GM23248 (cell line): ENCODE results near the gene EIF2S1. TPM values are rescaled to one million over a fixed set of nuclear protein-coding genes. Genes with fewer than 3 reads are reported as not detected.
A peak's percentile ranks its signal among the peaks of the same experiment; 100 is the strongest.
"Not testable (repeated sequence)": the region's sequence is repeated elsewhere in the genome, so short reads cannot be mapped to it uniquely, and the experiment has no call there.

Experiments
- DNase-seq: peaks from one replicate; pipeline ENCODE4 v3.0.0-alpha.2; 2015
- H2AFZ ChIP-seq: fragments of 200-600 bp; sonication (generic); 2 replicates; pipeline ENCODE4 v1.6.1; 2016; ENCODE audit warnings: antibody characterized with exemption
- H3F3A ChIP-seq: fragments of 200-600 bp; sonication (generic); 2 replicates; pipeline ENCODE4 v1.6.1; 2016; ENCODE audit warnings: mild to moderate bottlenecking, antibody characterized with exemption, mixed run types; ENCODE audit not compliant: insufficient read depth
- H3K27ac ChIP-seq: fragments of 200-600 bp; sonication (generic); 2 replicates; pipeline ENCODE4 v1.5.1; 2016; ENCODE audit warnings: mild to moderate bottlenecking
- H3K27me3 ChIP-seq: fragments of 200-600 bp; sonication (generic); replicated peaks from 2 replicates; pipeline ENCODE4 v1.6.1; 2016; ENCODE audit warnings: mild to moderate bottlenecking; ENCODE audit not compliant: insufficient read depth
- H3K36me3 ChIP-seq: fragments of 200-600 bp; sonication (generic); 2 replicates; pipeline ENCODE4 v1.6.1; 2016; ENCODE audit warnings: low read depth, mild to moderate bottlenecking
- H3K4me1 ChIP-seq: fragments of 200-600 bp; sonication (generic); 2 replicates; pipeline ENCODE4 v1.6.1; 2016; ENCODE audit warnings: mild to moderate bottlenecking; ENCODE audit not compliant: insufficient read depth
- H3K4me2 ChIP-seq: fragments of 200-600 bp; sonication (generic); one replicate; pipeline ENCODE4 v1.6.1; 2016; ENCODE audit warnings: mild to moderate bottlenecking; ENCODE audit not compliant: unreplicated experiment
- H3K4me3 ChIP-seq: fragments of 200-600 bp; sonication (generic); 2 replicates; pipeline ENCODE4 v1.5.1; 2016; ENCODE audit warnings: mild to moderate bottlenecking
- H3K79me2 ChIP-seq: fragments of 200-600 bp; sonication (generic); 2 replicates; pipeline ENCODE4 v1.6.1; 2016; ENCODE audit warnings: mild to moderate bottlenecking; ENCODE audit not compliant: insufficient read depth
- H3K9ac ChIP-seq: fragments of 200-600 bp; sonication (generic); 2 replicates; pipeline ENCODE4 v1.6.1; 2016; ENCODE audit warnings: mild to moderate bottlenecking
- H3K9me2 ChIP-seq: fragments of 200-600 bp; sonication (generic); 2 replicates; pipeline ENCODE4 v1.6.1; 2016; ENCODE audit warnings: mixed run types, mild to moderate bottlenecking, moderate library complexity; ENCODE audit not compliant: insufficient read depth
- H3K9me3 ChIP-seq: fragments of 200-600 bp; sonication (generic); one replicate; pipeline ENCODE4 v1.6.1; 2017; ENCODE audit warnings: low read depth
- H4K20me1 ChIP-seq: fragments of 200-600 bp; sonication (generic); 2 replicates; pipeline ENCODE4 v1.6.0; 2016; ENCODE audit not compliant: insufficient read depth
- EZH2 ChIP-seq: fragments of 200-600 bp; sonication (generic); IDR thresholded peaks from 2 replicates; pipeline ENCODE4 v1.6.1; 2018; ENCODE audit warnings: antibody characterized with exemption, mild to moderate bottlenecking; ENCODE audit not compliant: insufficient read depth, poor library complexity, severe bottlenecking
- EZH2phosphoT487 ChIP-seq: fragments of 200-600 bp; sonication (generic); IDR thresholded peaks from 2 replicates; pipeline ENCODE4 v1.6.1; 2018; ENCODE audit warnings: antibody characterized with exemption, moderate library complexity, mild to moderate bottlenecking, low read depth; ENCODE audit not compliant: insufficient read depth
- WGBS, 2 experiments: methylation state at CpG; one replicate each; pipeline ENCODE4 v1.1.6; 2015 to 2017; ENCODE audit warnings: low lambda C conversion rate in 2 of 2, low coverage in 1 of 2; ENCODE audit errors: missing lambda C conversion rate in 2 of 2; 5-methylcytosine and 5-hydroxymethylcytosine counted together
- in situ Hi-C: fragments of 300-500 bp; cut with MboI; formaldehyde crosslinking; loops from 2 replicates; pipeline ENCODE4 v1.15.0; 2020
- polyA plus RNA-seq: library from polyadenylated mRNA; unstranded; fragments of >200 nt; fragmentation: Nextera tagmentation; extraction: Ambion mirVana; gene quantifications from 2 replicates; pipeline ENCODE4 v1.2.1, GENCODE V29; 2016
- total RNA-seq: library from RNA; depleted of rRNA; stranded (reverse); fragments of >200 nt; shearing (Covaris generic); gene quantifications from 2 replicates; pipeline ENCODE4 v1.2.3, GENCODE V29; 2014

The EIF2S1 gene
- total and polyA plus RNA-seq, 2 experiments from 2014 or later: 218 to 232 TPM

GRCh38 chr14:67319142-67319541 is 41.0 kb upstream of the EIF2S1 start:
- Histone ChIP-seq H3K9ac (no peak overlapping the region), H3K36me3 (peaks cover 48% of the 10 kb centered on the region), H3K4me2 (no peak overlapping the region), H2AFZ (no peak overlapping the region), H3K9me3 (no peaks in the 10 kb centered on the region), H3F3A (peaks cover 22% of the 10 kb centered on the region; the same call in 1 of the 2 replicates), H3K4me3 (no peak overlapping the region), H3K27me3 (no peaks in the 10 kb centered on the region), H4K20me1 (no peaks in the 10 kb centered on the region), H3K27ac (no peak overlapping the region), H3K4me1 (no peaks in the 10 kb centered on the region), H3K79me2 (0 out of 2 replicates have a peak, but pooled peaks cover 4% of the 10 kb centered on the region), H3K9me2 (no peaks in the 10 kb centered on the region)
- in situ Hi-C loops: no loop called here
- no peak for TF ChIP-seq EZH2
- TF ChIP-seq EZH2phosphoT487: no peak
- no peak for DNase-seq

GRCh38 chr14:67329666-67330065 is 30.5 kb upstream of the EIF2S1 start:
- H3K9ac ChIP-seq, H3K4me3 ChIP-seq, in situ Hi-C loops, DNase-seq, H3K27ac ChIP-seq, H3K4me2 ChIP-seq, H3K9me3 ChIP-seq, H3K27me3 ChIP-seq, H4K20me1 ChIP-seq, H3K9me2 ChIP-seq, H2AFZ ChIP-seq: not testable (repeated sequence)
- H3F3A ChIP-seq: peaks cover 30% of the 10 kb centered on the region
- 99 to 100% methylated on average over 4 of the region's 4 CpGs for WGBS, 2 experiments
- H3K36me3 ChIP-seq: peaks cover 37% of the 10 kb centered on the region
- H3K79me2 ChIP-seq: peaks cover 60% of the 10 kb centered on the region
- peaks cover 17% of the 10 kb centered on the region for H3K4me1 ChIP-seq

GRCh38 chr14:67331368-67332125 is 28.6 kb upstream of the EIF2S1 start:
- Histone ChIP-seq H3K27ac (peak overlapping the region; percentile 16), H3K79me2 (peaks cover 66% of the 10 kb centered on the region), H2AFZ (no peak overlapping the region), H4K20me1 (no peaks in the 10 kb centered on the region), H3K9me2 (no peaks in the 10 kb centered on the region), H3K4me2 (no peak overlapping the region), H3K27me3 (no peaks in the 10 kb centered on the region), H3K9ac (no peak overlapping the region), H3K36me3 (peaks cover 45% of the 10 kb centered on the region), H3K9me3 (no peaks in the 10 kb centered on the region), H3K4me3 (no peak overlapping the region), H3F3A (peaks cover 47% of the 10 kb centered on the region), H3K4me1 (peaks cover 17% of the 10 kb centered on the region)
- DNase-seq: peak; percentile 51
- 97 to 98% methylated on average over 5 of the region's 5 CpGs for WGBS, 2 experiments
- TF ChIP-seq EZH2 (no peak), EZH2phosphoT487 (no peak)
- in situ Hi-C loops: no loop called here

GRCh38 chr14:67332468-67332867 is 27.7 kb upstream of the EIF2S1 start:
- Histone ChIP-seq H4K20me1 (no peaks in the 10 kb centered on the region), H3K4me2 (no peak overlapping the region), H3K27ac (peak overlapping the region; percentile 16; the same call in 1 of the 2 replicates), H3K9ac (no peak overlapping the region), H2AFZ (no peak overlapping the region), H3K4me3 (no peak overlapping the region), H3K36me3 (peaks cover 50% of the 10 kb centered on the region), H3F3A (peaks cover 55% of the 10 kb centered on the region), H3K79me2 (peaks cover 66% of the 10 kb centered on the region), H3K4me1 (peaks cover 17% of the 10 kb centered on the region), H3K27me3 (no peaks in the 10 kb centered on the region), H3K9me2 (no peaks in the 10 kb centered on the region), H3K9me3 (no peaks in the 10 kb centered on the region)
- in situ Hi-C loops: no loop called here
- no peak for TF ChIP-seq EZH2
- no peak for TF ChIP-seq EZH2phosphoT487
- peak; percentile 29 for DNase-seq
- WGBS, 2 experiments: 94 to 95% methylated on average over 5 of the region's 5 CpGs
